Measurements from ENCODE around the gene GPC5.
A peak's percentile ranks its signal among the peaks of the same experiment; 100 is the strongest.
"Not testable (repeated sequence)": the region's sequence is repeated elsewhere in the genome, so short reads cannot be mapped to it uniquely, and the experiment has no call there.

GPC5 gene

DNA sequence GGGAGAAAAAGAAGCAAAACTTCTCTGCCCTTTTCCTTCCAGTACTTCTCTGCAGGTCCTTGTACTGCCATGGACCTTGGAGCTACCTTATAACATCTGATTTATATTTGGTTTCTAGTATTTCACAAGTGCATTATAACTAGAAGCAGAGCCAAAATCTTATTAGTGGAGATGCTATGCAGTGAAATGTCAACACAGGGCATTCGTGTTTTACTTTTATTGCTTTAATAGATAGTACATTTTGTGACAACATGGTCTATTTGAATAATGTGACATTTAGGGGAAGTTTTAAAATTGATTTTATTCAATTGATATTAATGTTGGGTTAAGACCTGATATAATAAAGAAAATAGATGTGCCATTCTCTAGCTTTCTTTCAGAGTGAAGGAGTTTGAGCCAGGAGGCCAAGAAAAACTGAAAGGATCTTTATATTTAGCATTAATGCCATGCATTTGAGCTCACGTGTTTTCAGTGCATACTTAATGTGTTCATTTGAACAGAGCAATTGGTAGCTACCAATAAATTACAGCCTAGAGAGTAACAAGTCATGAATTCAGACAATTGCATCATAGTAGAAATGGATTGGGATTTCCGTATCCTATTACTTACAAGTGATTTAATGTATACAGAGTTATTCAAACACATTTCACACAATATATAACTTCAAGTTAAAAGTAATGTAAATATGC is 863.8 kb downstream of the GPC5 start:
- no peak for DNase-seq (ENCODE audit: low read depth)

DNA sequence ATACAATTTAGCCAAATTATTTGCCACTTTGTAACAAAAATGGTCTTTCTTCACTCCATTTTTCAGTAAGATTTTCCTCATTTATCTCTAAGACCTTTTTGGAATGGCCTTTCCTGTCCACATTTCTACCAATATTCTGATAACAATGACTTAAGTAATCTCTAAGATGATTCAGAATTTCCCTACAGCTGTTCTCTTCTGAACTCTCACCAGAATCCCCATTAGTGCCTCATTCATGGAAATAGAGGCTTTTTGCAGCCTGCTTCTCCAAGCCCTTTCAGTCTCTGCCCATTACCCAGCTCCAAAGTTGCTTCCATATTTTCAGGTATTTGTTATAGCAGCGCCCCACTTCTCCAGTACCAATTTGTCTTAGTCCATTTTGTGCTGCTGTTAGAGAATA is 867.0 kb downstream of the GPC5 start:
- DNase-seq (ENCODE audit: low read depth) = no peak

DNA sequence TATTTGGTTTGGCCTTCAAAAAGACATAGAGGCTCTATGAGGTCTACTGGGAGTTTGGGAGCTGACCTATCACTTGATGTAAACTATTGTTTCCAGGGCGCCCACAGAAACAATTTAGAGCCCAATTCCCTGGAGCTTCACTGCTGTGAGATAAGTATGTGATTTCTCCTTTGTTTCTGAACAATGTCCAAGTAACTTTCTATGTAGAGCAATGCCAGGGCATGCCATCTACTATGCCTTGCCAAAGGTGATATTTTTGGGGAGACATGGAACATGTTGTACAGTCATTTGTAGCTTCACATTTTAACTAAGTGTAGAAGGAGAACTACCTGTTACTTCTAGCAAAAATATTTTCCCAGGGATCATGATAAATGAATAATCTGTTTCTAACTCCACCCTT is 872.6 kb downstream of the GPC5 start:
- DNase-seq (ENCODE audit: low read depth) = no peak

DNA sequence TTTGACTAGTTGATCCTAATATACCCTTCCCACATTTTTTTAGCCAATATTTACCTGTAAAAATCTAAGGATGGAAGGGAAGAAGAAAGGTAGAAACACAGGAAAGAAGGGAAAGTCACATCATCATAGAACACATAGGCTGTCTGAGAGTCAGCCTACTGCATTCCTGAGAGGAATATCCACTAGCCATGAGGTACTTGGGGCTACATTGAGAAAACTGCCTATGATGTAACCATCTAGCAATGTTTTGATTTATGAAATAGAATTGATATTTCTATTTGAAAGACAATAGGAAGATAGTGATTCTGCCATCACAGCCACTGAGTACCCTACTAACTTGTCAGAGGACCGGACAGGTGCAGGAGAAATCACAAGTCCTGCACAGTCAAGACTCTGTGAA is 873.8 kb downstream of the GPC5 start:
- no peak for DNase-seq (ENCODE audit: low read depth)

DNA sequence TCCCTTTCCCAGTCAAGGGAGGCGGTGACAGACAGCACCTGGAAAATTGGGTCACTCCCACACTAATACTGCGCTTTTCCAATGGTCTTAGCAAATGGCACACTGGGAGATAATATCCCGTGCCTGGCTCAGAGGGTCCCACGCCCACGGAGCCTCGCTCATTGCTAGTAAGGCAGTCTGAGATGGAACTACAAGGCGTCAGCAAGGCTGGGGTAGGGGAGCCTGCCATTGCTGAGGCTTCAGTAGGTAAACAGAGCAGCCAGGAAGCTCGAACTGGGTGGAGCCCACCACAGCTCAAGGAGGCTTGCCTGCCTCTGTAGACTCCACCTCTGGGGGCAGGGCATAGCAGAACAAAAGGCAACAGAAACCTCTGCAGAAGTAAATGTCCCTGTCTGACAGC is 882.6 kb downstream of the GPC5 start:
- DNase-seq (ENCODE audit: low read depth) = not testable (repeated sequence)

DNA sequence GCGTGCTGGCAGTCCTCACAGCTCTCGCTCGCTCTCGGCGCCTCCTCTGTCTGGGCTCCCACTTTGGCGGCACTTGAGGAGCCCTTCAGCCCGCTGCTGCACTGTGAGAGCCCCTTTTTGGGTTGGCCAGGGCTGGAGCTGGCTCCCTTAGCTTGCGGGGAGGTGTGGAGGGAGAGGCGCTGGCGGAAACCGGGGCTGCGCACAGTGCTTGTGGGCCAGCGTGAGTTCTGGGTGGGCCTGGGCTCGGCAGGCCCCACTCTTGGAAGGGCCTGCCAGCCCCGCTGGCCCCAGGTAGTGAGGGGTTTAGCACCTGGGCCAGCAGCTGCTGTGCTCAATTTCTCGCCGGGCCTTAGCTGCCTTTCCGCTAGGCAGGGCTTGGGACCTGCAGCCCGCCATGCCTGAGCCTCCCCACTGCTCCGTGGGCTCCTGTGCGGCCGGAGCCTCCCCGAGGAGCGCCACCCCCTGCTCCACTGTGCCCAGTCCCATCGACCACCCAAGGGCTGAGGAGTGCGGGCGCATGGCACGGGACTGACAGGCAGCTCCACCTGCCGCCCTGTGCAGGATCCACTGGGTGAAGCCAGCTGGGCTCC is 892.4 kb downstream of the GPC5 start:
- DNase-seq (ENCODE audit: low read depth) = not testable (repeated sequence)

DNA sequence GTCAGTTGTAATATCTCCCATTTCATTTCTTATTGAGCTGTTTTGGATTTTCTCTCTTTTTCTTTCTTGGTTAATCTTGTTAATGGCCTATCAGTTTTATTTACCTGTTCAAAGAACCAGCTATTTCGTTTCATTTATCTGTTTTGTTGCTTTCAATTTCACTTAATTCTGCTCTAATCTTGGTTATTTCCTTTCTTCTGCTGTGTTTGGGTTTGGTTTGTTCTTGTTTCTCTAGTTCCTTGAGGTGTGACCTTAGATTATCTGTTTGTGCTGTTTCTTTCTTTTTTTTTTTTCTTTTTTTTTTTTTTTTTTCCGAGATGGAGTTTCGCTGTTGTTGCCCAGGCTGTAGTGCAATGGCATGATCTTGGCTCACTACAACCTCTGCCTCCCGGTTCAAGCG is 896.1 kb downstream of the GPC5 start:
- DNase-seq (ENCODE audit: low read depth) = not testable (repeated sequence)

DNA sequence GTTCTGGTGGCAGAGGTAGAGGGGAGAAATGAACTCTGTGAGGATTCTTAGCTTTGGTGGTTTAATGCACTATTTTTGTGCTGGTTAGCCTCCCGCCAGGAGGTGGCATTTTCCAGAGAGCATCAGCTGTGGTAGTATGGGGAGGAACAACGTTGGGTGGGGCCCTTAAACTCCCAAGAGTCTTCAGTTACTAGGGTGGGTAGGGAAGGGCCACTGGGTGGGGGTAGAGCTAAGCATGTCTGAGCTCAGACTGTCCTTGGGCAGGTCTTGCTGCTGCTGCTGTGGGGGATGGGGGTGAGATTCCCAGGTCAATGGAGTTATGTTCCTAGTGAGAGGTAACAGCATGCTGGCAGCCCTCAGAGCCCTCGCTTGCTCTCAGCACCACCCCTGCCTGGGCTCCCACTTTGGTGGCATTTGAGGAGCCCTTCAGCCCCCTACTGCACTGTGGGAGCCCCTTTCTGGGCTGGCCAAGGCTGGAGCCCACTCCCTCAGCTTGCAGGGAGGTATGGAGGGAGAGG is 897.8 kb downstream of the GPC5 start:
- DNase-seq (ENCODE audit: low read depth) = not testable (repeated sequence)

DNA sequence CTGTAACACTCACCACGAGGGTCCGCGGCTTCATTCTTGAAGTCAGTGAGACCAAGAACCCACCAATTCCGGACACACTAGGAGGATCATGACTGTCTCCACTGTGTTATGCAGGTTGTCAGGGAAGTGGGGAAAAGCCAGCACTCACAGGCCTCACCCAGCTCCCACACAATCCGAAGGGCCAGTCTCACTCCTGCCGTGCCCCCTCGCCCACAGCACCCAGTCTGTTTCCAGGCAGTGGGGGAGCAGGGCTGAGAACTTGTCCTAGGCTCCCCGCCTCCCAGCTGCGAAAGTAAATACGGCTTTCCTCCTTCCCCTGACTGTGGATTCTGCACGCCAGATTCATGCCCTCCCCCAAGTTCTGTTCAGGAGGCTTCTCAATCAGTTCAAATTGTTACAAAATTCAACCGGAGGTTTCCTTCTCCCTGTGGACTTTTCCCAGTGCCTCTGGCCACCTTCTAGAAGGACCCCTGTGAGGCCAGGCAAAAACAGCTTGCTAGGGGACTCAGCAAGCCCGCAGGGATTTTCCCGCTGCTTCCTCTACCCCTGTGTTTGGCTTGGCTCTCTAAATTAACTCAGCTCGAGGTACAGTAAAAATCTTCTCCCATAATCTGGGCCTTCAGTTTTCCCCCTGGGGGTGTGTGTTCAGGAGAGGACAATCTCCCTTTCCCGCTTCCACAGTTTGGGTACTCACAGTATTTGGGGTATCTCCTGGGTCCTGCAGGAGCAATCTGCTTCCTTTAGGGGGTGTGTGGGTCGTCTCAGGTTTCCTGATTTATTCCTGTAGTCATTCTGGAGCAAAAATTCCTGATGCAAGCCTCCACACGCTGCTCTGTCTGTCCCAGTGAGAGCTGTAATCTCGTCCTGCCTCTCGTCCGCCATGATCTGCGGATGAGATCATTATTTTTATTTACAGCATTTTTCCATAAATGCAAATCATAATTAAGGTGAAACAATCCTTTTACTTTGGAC is 899.8 kb downstream of the GPC5 start:
- no peak for DNase-seq (ENCODE audit: low read depth)

DNA sequence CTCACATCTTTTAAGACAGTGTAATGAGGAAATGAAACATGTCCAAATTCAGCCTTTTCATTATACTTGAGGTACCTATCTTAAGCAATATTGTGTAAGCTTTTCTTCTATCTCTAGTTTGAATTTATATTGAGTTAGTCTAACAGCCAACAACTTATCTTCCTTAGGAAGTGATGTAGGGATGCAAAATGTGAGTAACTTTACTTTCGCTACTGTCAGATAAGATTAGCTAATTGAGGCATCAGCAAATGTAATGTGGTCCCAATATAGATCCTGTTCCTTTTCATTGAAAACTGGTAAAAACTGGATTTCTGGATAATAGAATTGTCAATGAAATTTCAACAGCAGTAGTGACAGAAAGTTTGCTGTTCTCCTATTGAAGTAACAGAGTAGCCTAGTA is 902.2 kb downstream of the GPC5 start:
- no peak for DNase-seq (ENCODE audit: low read depth)

DNA sequence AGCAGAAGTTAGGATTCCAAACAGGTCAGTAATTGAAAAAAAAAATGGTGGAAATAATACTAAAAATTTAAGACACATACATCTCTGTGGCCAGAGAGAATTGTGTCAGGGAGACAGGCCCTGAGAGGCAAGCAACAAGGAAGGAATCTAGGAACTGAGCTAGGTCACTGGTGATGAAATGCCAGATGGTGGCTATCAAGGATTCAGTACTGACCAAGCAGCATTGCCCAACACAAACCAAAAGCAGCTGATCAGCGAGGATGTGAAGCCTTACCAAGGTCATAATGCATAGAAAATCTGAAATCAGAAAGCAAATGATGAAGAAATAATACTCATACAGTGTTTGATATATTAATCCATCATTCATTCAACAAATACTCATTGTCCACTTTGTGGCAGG is 905.0 kb downstream of the GPC5 start:
- DNase-seq (ENCODE audit: low read depth) = no peak

DNA sequence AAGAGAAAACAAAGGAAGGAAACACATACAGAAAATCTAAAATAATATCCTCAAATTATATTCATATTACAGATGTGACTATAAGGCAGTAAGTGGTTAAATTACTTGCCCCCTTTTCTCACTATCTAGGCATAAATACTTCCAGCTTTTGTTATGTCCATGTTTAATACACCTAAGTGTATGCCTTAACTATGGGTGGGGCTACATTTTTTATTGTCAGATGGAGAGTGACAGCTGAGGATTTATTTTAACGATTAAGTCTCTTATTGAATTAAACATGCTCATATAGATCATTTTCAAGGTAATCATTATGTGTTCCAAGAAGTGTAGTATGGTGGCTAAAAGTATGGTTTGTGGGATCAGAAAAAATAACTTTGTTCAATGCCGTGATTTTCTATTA is 909.3 kb downstream of the GPC5 start:
- no peak for DNase-seq (ENCODE audit: low read depth)

DNA sequence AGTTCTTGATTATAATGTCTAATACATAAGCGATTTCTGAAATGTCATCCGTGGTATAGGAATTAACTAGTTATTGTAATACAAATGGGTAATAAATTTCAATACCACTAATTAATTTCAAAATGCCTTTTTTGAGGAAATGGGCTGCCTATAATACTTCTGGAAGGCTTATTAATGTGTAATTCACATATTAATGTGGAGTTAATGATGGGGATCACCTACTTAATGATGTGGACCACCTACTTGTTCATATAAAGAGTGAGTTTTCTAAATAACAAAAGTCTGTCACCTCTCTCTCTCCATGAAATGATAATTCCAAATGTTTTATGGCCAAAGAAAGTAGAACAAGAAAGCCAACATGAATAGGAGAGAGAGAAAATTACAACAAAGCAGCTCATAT is 914.4 kb downstream of the GPC5 start:
- no peak for DNase-seq (ENCODE audit: low read depth)

DNA sequence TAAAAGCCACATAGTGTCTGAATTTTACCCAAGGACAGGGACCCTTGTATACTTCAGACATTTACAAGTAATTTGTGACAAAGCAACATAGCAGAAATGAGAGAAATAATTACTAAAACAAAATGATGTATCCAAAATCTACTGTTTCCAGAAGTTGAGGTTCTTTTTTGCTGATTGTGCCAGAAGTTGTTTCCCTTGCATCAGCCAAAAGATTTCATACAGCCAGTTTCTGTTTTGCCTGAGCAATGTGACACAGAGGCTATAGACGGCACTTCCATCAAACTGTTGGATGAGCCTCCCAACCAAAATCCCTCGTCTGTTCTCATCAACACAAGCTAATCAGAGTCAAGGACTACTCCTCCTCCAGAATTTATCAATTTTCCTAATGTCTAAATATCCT is 915.0 kb downstream of the GPC5 start:
- DNase-seq (ENCODE audit: low read depth) = no peak

DNA sequence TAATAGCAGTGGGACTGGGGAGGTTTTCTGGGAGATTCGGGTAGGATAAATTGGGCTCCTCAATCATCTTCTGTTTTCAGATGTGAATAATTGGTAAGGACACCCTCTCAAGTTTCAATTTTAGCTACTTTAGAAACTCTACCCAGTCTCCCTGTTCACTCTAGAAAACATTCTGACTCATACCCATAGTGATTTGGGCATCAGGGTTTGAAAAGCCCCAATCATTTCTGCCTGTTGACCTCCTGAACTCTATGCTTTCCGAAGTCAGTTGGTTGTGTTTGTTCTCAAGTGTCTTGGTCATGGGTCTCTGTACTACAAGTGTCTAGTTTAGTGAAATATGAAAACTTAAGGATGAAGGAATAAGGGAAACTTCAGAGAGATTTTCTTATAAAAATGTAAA is 916.8 kb downstream of the GPC5 start:
- DNase-seq (ENCODE audit: low read depth) = no peak

DNA sequence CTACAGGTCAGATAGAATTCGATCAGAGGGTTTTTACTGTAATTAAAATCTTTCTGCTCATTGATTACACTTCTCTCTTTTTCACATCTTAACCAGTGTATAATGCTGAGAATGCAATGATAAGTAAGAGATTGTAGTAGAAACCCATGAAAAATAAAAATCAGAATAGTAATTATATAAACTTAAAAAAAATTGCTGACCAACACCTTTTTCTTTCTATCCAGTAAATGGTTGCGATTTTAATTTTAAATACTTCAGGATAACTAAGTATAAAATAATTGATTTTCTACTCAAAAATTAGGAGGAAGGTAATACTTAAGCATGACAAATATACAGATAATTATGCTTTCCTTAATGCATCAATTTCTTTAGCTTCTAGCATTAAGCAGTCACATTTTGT is 917.6 kb downstream of the GPC5 start:
- DNase-seq (ENCODE audit: low read depth) = no peak

DNA sequence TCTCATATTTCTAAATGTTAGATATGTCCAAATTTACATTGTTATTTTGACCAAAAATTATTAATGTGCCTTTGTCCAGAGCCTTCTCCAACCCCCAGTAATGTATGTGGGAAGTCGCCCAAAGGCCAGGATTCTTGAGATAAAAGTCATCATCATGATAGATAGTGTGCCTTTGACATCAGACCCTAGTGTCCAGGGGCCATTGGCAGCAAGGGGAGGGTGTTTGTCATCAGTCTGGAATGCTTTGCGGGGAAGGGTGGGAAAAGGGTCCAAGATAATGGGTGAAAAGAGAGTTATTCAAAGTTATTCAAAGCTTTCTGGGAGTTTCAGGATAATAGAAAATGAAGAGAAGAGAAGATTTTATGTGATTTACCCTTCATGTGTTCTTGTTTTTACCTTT is 918.6 kb downstream of the GPC5 start:
- DNase-seq (ENCODE audit: low read depth) = peak; percentile 1

DNA sequence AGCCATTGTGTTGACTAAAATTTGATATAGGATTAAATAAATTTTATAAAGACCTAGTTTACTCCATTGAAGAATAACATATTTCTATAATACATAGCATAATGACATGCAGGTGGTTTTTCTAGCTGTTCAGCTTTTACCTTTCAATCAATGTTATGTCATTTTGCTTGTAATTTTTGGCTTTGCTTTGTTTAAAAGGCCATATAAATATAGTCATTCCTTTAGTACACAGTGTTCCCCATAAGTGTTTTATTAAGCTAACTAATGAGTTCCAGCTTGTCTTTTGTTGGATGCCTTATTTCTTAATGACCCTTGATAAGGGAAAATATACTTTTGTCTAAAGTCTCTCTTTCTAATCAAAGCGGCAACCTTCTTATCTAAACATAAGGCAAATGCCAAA is 921.9 kb downstream of the GPC5 start:
- DNase-seq (ENCODE audit: low read depth) = no peak

DNA sequence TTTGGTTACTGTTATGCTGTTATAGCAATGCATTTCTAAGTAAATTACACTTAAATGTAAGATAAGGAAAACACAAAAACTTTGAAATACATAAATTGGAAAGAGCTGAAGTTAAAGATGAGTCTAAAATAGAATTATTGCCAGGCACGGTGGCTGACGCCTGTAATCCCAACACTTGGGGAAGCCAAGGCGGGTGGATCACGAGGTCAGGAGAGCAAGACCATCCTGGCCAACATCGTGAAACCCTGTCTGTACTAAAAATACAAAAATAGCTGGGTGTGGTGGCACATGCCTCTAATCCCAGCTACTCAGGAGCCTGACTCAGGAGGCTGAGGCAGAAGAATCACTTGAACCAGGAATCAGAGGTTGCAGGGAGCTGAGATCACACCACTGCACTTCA is 922.8 kb downstream of the GPC5 start:
- DNase-seq (ENCODE audit: low read depth) = no peak

DNA sequence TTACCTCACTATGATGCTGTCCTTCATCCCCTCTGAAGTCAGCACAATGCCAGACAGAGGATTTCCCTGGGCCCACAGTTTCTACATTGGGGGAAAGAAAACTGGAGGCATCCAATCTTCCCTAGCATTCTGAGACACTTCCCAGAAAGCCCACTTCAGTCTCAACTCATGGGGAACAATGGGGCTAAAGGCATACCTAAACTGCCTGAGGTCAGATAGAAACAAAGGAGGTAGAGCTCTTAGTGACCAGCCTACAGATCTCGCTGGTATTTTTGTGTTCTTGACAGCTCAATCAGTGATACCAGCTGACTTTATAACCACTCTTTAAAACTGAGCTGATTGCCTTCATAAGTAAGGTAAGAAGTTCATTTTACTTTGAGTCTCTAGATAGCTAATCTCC is 947.2 kb downstream of the GPC5 start:
- DNase-seq (ENCODE audit: low read depth) = no peak

DNA sequence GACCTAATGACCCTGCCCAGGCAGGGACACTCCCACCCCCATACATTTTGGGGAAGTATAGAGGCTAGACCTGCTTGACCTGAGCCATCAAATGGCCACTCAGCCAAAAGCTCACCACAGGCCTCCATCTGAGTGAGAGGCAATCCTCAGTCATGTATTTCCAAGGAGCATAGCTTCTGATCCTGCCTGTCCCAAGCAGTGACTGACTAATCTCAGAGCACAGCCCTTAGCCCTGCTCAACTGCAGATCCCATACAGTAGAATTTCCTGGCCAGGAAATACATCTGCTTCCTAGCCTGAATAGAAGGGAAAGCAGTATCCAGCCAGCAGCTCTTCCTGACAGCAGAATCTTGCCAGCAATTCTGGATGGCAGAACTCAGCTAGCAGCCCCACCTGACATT is 947.6 kb downstream of the GPC5 start:
- DNase-seq (ENCODE audit: low read depth) = no peak

DNA sequence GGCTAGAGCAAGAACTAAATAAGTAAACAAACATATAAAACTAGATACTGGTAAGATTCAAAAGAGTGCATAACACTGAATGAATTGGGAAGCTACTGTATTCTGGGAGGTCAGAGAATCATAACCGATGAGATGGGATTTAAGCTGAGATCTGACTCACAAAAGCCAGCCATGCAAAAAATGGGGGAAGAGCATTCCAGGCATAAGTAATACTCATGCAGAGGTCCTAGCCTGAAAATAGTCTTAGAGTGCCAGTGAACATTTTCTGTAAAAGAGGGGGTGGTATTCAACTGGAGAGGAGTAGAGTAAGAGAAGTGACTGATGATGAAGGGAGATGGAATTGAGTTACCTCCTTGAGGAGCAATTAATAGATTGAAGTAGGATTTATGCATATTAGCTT is 956.2 kb downstream of the GPC5 start:
- DNase-seq (ENCODE audit: low read depth) = no peak

DNA sequence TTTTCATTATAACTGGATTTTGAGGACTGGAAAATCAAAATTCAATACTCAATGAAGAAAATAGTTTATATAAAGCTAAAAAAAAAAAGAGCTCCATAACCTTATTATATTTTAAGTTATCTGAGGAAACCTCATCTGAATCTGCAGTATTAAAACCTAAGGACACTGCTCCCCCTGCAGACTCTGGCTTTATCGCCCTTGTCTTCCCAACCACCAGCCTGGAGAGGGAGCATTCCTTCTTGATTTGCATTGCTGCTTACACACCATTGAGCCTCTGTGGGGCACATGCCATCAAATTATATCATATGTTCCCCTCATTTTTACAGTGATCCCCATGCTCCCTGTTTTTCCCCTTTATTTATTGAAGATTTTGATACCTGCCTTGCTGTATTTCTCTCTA is 956.8 kb downstream of the GPC5 start:
- peak; percentile 1 for DNase-seq (ENCODE audit: low read depth)
